Psoas muscle (tissue), 8 donors: ENCODE results near the gene BSN. TPM values are rescaled to one million over a fixed set of nuclear protein-coding genes. Genes with fewer than 3 reads are reported as not detected.

ENCODE experiments used
- ATAC-seq, 4 donors: fragments of 200-7000 bp; cut with Tn5 transposase; one replicate each; pipeline ENCODE4 v1.9.1; 2020; ENCODE audit warnings: moderate library complexity in 3 of 4, mild to moderate bottlenecking in 2 of 4
- DNase-seq, 2 donors: peaks; one replicate each; pipeline ENCODE4 v3.0.0-alpha.2; 2020
- H3K27ac ChIP-seq: fragments of 200-600 bp; one replicate; pipeline ENCODE4 v1.8.0; 2022
- H3K27me3 ChIP-seq, 3 donors: fragments of 200-600 bp in 1 of 3; one replicate each; pipeline versions ENCODE4 v1.6.1 to v1.8.0; 2013 to 2022; ENCODE audit warnings: low read length in 2 of 3, mild to moderate bottlenecking in 2 of 3, moderate library complexity in 1 of 3; ENCODE audit not compliant: insufficient read depth in 3 of 3
- H3K36me3 ChIP-seq, 2 donors: fragments of 200-600 bp in 1 of 2; one replicate each; pipeline versions ENCODE4 v1.6.1 to v1.8.0; 2013 to 2022; ENCODE audit warnings: low read depth in 1 of 2, mild to moderate bottlenecking in 1 of 2, moderate library complexity in 1 of 2; ENCODE audit not compliant: insufficient read depth in 1 of 2
- H3K4me1 ChIP-seq: fragments of 200-600 bp; one replicate; pipeline ENCODE4 v1.8.0; 2022
- H3K4me3 ChIP-seq: fragments of 200-600 bp; one replicate; pipeline ENCODE4 v1.8.0; 2022; ENCODE audit warnings: mild to moderate bottlenecking
- H3K9me3 ChIP-seq: fragments of 200-600 bp; one replicate; pipeline ENCODE4 v1.8.0; 2022
- CTCF ChIP-seq: fragments of 200-600 bp; IDR thresholded peaks from one replicate; pipeline ENCODE4 v1.8.0; 2022; ENCODE audit warnings: antibody characterized with exemption
- WGBS, 3 donors: extraction: QIAGEN DNeasy Blood & Tissue Kit; methylation state at CpG; one replicate each; pipeline versions ENCODE4 v1.1.6 to v1.1.7; 2013; 5-methylcytosine and 5-hydroxymethylcytosine counted together
- intact Hi-C, 2 donors: fragments of 100-400 bp; cut with DNase I; formaldehyde crosslinking; loops; one replicate each; pipeline versions ENCODE4 v1.11.0 to v1.14.2; 2022
- polyA plus RNA-seq, 3 donors: library from polyadenylated mRNA; stranded (reverse); fragments of 200-250 nt; gene quantifications; one replicate each; pipeline ENCODE4 v1.2.3, GENCODE V29; 2013
- total RNA-seq, 4 donors: library from RNA; stranded (reverse); fragmentation: NEBNext Ultra II Directional in 2 of 4; extraction: Animal tissue kit (Norgen Biotek cat#: 25700) in 2 of 4; gene quantifications; one replicate each; pipeline versions ENCODE4 v1.2.1 to v1.2.4, GENCODE V29; 2021 to 2023
- donor health status: healthy with polysubstance abuse.
- donor health status: DM: no; HTN: no; CAD: no; lungs with moderate emphysema.
- donor health status: Bipolar disorder and iron deficiency.
- donor health status: healthy.
- donor health status: DM: yes; HTN: yes; CAD: no.
- donor health status: DM: no; HTN: no; CAD: no.
- donor health status: DM: no; HTN: no; CAD: no.
- donor health status: DM: yes; HTN: yes; CAD: no.

The BSN gene
- total and polyA plus RNA-seq, 7 donors: 0.08 to 0.95 (median 0.22) TPM

DNA sequence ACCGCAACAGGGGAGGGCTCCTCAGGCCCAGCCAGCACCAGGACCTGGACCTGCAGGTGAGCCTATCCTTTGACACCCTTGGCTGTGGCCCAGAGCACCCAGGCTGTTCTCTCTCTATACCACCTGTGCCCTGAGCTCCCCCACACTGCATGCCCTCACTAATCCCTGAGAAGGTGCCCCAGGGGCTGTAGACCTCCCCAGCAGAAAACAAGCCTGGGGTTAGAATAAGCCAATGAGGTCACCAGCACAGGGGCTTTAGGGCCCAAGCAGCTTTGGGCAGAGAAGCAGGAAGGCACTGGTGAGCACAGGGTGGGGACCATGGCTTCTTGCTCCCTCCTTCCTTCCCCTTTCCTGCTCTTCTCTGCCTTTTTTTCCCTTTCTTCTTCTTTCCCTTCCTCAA, 109.6 kb downstream of the BSN start:
- Histone ChIP-seq H3K27ac (no peak overlapping the region), H3K4me3 (no peak overlapping the region), H3K9me3 (no peaks in the 10 kb centered on the region), H3K36me3 (no peaks in the 10 kb centered on the region), H3K4me1 (no peaks in the 10 kb centered on the region), H3K27me3 (no peaks in the 10 kb centered on the region)
- DNase-seq (no peak), ATAC-seq (no peak)
- TF ChIP-seq CTCF: no peak
- intact Hi-C loops: no loop called here
- WGBS, 3 donors: 100% methylated on average over 1 of the region's 1 CpG

DNA sequence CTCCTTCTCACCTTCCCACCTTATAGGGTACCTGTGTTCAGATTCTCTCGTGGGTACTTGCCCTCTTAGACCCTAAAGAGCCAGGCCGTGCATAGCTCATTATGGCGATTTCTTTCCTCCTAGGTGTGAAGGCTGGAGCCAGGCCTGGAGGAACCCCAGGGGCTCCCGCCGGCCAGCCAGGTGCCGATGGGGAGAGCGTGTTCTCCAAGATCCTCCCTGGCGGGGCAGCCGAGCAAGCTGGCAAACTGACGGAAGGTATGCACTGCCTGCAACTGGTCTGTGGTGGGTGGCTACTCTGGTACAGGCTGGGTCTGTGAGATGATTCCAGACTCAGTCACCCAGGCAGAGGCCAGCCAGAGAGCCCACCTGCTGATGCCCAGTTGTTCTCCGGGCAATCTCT, 110.0 kb downstream of the BSN start:
- ATAC-seq: no peak
- no peak for TF ChIP-seq CTCF
- H3K36me3 ChIP-seq: no peaks in the 10 kb centered on the region
- intact Hi-C loops: no loop called here
- no peak overlapping the region for H3K4me3 ChIP-seq
- H3K9me3 ChIP-seq: no peaks in the 10 kb centered on the region
- no peak overlapping the region for H3K27ac ChIP-seq
- no peaks in the 10 kb centered on the region for H3K27me3 ChIP-seq
- DNase-seq: no peak
- 59 to 71% (median 65%) methylated on average over 11 of the region's 11 CpGs for WGBS, 3 donors
- H3K4me1 ChIP-seq: no peaks in the 10 kb centered on the region

DNA sequence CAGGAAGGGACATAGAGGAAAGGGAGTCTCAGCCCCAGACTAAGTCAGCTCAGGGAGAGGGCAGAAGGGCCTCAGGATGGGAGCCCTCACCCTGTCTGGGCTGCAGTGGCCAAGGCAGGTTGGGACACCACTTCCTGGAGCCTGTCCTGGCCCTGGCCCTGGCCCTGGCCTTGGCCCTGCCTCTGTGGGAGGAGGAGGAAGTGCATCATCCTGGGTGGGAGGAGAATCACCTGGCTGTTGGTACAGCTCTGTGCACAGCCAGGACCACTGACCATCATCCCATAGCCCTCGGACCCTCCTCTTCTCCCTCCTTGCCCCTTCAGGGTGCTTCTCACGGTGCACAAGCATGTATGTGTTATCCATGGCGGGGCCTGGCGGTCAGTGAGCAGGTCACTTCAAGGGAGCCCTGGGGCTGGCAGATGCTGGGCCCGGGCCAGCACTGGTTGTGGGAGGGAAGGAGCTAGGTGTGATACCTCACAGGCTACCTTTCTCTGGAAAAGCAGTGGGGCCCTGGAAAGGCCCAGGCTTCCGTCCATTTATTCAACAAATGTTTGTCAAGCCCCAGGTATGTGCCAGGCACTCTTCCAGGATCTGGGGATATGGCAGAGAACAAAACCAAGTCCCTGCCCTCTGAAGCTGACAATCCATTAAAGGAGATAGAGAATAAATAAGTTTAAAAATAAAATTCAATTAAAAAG, 111.7 kb downstream of the BSN start:
- no peaks in the 10 kb centered on the region for H3K4me1 ChIP-seq
- no peaks in the 10 kb centered on the region for H3K36me3 ChIP-seq
- no peaks in the 10 kb centered on the region for H3K9me3 ChIP-seq
- 91 to 92% (median 91%) methylated on average over 6 of the region's 6 CpGs for WGBS, 3 donors
- no peak overlapping the region for H3K4me3 ChIP-seq
- no peak for ATAC-seq
- DNase-seq: no peak
- H3K27me3 ChIP-seq: no peaks in the 10 kb centered on the region
- no peak for TF ChIP-seq CTCF
- intact Hi-C loops: no loop called here
- no peak overlapping the region for H3K27ac ChIP-seq

GRCh38 chr3:49666592-49666991, 112.3 kb downstream of the BSN start:
- H3K27ac ChIP-seq: no peak overlapping the region
- intact Hi-C loops: no loop called here

More at GRCh38 chr3:49666592-49666991, 112.3 kb downstream of the BSN start:
- H3K4me1 ChIP-seq: no peaks in the 10 kb centered on the region
- no peaks in the 10 kb centered on the region for H3K9me3 ChIP-seq
- no peaks in the 10 kb centered on the region for H3K36me3 ChIP-seq
- no peak for TF ChIP-seq CTCF
- no peaks in the 10 kb centered on the region for H3K27me3 ChIP-seq
- 35 to 47% (median 37%) methylated on average over 8 of the region's 8 CpGs for WGBS, 3 donors
- no peak overlapping the region for H3K4me3 ChIP-seq
- no peak for DNase-seq
- no peak for ATAC-seq
